ENCODE results near the gene KCNJ4. TPM values are rescaled to one million over a fixed set of nuclear protein-coding genes. Genes with fewer than 3 reads are reported as not detected.

KCNJ4 gene
- total RNA-seq, 4 donors from 2014 or later: not detected

DNA sequence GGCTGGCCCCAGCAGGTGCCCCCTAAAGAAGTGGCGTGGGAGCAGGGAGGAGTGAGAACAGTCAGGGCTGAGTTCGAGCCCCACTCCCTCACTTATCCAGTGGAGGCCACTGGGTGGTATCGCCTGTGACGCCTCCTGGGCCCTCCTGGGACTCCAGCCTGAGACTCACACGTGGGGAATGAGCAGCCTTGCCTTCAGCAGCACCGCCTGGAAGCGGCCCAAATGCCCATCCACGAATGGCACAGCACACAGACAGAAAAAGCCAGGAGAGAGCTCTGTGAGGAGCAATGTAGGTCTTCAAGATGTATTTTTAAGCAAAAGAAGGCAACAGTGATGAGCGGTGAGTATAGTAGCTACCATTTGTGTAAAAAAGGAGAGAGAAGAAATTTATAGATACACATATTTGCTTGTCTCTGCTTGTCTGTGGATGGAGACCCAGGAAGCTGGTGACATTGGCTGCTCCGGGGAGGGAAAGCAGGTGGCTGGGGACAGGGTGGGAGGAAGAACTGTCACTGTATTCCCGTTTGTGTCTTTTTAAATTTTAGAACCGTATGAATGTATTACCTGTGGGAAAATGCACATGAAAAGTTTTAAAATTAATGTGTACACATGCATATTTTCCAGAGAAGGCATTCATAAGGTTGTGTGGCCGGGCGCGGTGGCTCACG is 13.2 kb downstream of the KCNJ4 start:
- TF ChIP-seq POLR2AphosphoS5 (IDR thresholded peaks at IDR 0.05) (no peak), CTCF (IDR thresholded peaks at IDR 0.05) (no peak), EP300 (IDR thresholded peaks at IDR 0.05) (no peak), POLR2A (IDR thresholded peaks at IDR 0.05; ENCODE audit: low read depth) (no peak)
- Histone ChIP-seq H3K4me1 (peaks cover 0 to 8% (median 0%) of the 10 kb centered on the region in 4 donors), H3K36me3 (no peaks in the 10 kb centered on the region), H3K27me3 (peaks cover 0 to 55% (median 2%) of the 10 kb centered on the region in 4 donors), H3K9me3 (no peaks in the 10 kb centered on the region), H3K4me3 (no peak overlapping the region), H3K27ac (replicated peaks in 1 of 4) (no peak overlapping the region)
- WGBS: 74% methylated on average over 14 of the region's 16 CpGs
- no peak for DNase-seq (ENCODE audit: extremely low spot score)
- intact Hi-C loops (cut with DNase I): no loop called here

DNA sequence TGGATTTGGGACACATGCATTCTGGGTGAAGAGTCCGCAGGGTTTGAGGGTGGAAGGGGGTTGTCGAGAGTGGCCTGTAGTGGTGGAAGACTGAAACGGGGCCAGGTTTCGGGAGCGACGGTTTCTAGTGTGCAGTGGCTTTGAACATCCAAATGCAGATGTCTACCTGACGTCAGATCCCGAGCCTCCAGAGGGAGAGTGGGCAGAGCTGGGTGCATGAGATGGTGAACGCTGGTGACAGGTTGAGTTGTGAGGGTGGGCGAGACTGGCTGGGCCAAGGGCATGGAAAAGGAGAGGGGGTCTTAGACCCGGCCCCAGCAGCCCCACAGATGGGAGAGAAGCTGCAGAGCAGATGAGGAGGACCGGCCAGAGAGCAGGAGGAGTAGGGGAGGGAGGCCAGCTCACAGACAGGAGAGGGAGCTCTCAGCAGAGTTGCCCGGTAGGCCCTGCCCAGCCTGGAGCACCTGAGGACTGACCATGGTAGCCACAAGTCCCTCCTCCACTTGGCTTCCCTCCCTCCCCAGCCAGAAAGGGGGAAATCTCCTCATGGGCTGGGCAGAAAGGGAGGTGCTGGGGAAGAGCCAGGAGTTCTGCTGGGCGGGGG is 14.2 kb downstream of the KCNJ4 start:
- Histone ChIP-seq H3K4me3 (no peak overlapping the region), H3K27ac (replicated peaks in 1 of 4) (no peak overlapping the region), H3K27me3 (peaks cover 0 to 52% (median 0%) of the 10 kb centered on the region in 4 donors), H3K4me1 (peaks cover 0 to 12% (median 0%) of the 10 kb centered on the region in 4 donors), H3K36me3 (no peaks in the 10 kb centered on the region), H3K9me3 (no peaks in the 10 kb centered on the region)
- WGBS: 83% methylated on average over 14 of the region's 14 CpGs
- intact Hi-C loops (cut with DNase I): no loop called here
- no peak for DNase-seq (ENCODE audit: extremely low spot score)
- no peak for TF ChIP-seq EP300 (IDR thresholded peaks at IDR 0.05)
- TF ChIP-seq CTCF (IDR thresholded peaks at IDR 0.05): no peak
- no peak for TF ChIP-seq POLR2AphosphoS5 (IDR thresholded peaks at IDR 0.05)
- TF ChIP-seq POLR2A (IDR thresholded peaks at IDR 0.05; ENCODE audit: low read depth): no peak

GRCh38 chr22:38437416-38437815 is 17.6 kb downstream of the KCNJ4 start:
- no peak overlapping the region for H3K4me3 ChIP-seq
- H3K27me3 ChIP-seq: peaks cover 0 to 40% (median 0%) of the 10 kb centered on the region in 4 donors
- H3K9me3 ChIP-seq: no peaks in the 10 kb centered on the region
- H3K36me3 ChIP-seq: no peaks in the 10 kb centered on the region
- intact Hi-C loops (cut with DNase I): no loop called here
- no peak overlapping the region for H3K27ac ChIP-seq (replicated peaks in 1 of 4)
- DNase-seq (ENCODE audit: extremely low spot score): no peak
- no peak for TF ChIP-seq POLR2AphosphoS5 (IDR thresholded peaks at IDR 0.05)
- no peak for TF ChIP-seq EP300 (IDR thresholded peaks at IDR 0.05)
- TF ChIP-seq CTCF (IDR thresholded peaks at IDR 0.05): no peak
- no peak for TF ChIP-seq POLR2A (IDR thresholded peaks at IDR 0.05; ENCODE audit: low read depth)
- WGBS: 94% methylated on average over 9 of the region's 9 CpGs
- peaks cover 0 to 3% (median 0%) of the 10 kb centered on the region in 4 donors for H3K4me1 ChIP-seq

DNA sequence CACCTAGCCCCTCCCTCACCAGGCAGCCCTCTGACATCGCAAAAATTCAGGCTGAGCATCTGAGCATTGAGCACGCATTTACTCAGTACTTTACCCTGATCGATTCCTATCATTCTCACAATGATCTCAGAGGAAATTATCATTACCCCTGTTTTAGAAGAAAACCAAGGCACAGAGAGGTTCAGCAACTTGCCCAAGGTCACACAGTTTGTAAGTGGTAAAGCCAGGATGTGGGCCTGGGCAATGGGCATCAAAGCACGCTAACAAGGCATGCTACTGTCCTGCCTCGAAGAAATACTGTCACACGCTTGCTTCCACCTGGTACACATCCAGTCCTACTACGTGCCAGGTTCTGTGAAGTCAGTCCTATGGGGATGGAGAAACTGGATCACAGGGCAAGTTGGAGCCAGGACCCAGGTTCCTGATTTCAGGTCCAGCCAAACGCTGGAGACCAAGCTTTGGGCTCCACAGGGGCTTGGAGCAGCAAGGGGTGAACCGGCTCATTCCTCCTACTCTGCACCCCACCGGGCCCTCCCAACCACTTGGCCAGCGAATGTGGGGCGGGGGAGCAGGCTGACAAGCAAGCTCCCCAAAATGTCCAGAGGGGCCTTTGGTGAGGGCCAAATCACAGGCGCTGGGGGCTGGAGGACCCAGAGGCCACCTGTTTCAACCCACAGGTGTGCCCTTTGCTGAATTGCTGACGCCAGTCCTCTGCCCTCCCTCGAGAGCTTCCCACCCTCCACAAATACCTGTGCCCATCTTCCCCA is 18.2 kb downstream of the KCNJ4 start:
- Histone ChIP-seq H3K4me1 (peaks cover 0 to 3% (median 0%) of the 10 kb centered on the region in 4 donors), H3K27me3 (peaks cover 0 to 40% (median 0%) of the 10 kb centered on the region in 4 donors), H3K27ac (replicated peaks in 1 of 4) (no peak overlapping the region), H3K36me3 (no peaks in the 10 kb centered on the region), H3K9me3 (no peaks in the 10 kb centered on the region), H3K4me3 (no peak overlapping the region)
- intact Hi-C loops (cut with DNase I): no loop called here
- TF ChIP-seq POLR2AphosphoS5 (IDR thresholded peaks at IDR 0.05): no peak
- TF ChIP-seq POLR2A (IDR thresholded peaks at IDR 0.05; ENCODE audit: low read depth): no peak
- no peak for TF ChIP-seq CTCF (IDR thresholded peaks at IDR 0.05)
- DNase-seq (ENCODE audit: extremely low spot score): no peak
- WGBS: 87% methylated on average over 15 of the region's 15 CpGs

All from esophagus muscularis mucosa (tissue), 4 donors.